Esophagus squamous epithelium (tissue), 4 donors: ENCODE measurements around the gene ATP8B3.

Source experiments
- POLR2A ChIP-seq, 4 donors: fragments of 450-650 bp; IDR thresholded peaks; one replicate each; pipeline ENCODE4 v1.6.1; 2017; ENCODE audit warnings: antibody characterized with exemption in 4 of 4, mild to moderate bottlenecking in 4 of 4, moderate library complexity in 3 of 4
- TF ChIP-seq, protein P1 (sequence below), 6 experiments: fragments of 450-650 bp in 4 of 6; fragments of 200-600 bp in 2 of 6; sonication (generic) in 2 of 6; IDR thresholded peaks; one replicate each; pipeline ENCODE4 v1.5.1; 2016 to 2019; ENCODE audit warnings: antibody characterized with exemption in 6 of 6, mild to moderate bottlenecking in 4 of 6, moderate library complexity in 4 of 6

DNA sequence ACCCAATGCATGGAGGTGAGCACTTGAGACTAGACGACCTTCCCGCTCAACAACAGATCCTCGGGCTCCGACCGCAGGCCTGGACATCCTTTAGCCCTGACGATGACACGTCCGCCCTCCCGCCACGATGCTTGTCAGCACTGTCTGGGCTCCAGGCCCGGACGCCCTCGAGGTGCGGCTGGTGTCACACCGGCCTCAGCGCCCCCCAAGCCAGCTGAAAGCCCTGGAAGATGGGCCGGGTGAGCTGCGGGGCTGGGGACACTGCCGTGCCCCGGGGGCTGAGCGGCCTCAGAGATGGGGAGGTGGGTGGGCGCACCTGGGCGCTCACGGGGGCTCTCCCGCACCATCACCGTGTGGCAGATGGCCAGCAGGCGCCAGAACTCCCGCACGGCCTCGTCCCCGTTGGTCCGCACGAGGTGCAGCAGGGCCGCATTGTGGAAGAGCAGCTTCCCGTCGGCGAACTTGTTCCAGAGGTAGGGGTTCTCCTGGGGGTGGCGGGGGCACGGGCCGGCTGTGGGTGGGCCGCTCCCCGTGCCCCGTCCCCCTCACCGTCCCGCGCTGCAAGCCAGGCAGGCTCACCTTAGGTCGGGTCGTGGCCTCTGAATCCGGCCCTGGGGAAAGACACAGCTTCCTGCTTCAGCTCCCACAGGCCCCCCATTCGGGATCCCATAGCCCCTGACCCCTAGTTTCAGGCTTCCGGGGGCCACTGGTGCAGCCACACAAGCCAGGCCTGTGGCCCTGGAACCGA is 15.5 kb downstream of the ATP8B3 start:
- TF ChIP-seq, protein P1, sequence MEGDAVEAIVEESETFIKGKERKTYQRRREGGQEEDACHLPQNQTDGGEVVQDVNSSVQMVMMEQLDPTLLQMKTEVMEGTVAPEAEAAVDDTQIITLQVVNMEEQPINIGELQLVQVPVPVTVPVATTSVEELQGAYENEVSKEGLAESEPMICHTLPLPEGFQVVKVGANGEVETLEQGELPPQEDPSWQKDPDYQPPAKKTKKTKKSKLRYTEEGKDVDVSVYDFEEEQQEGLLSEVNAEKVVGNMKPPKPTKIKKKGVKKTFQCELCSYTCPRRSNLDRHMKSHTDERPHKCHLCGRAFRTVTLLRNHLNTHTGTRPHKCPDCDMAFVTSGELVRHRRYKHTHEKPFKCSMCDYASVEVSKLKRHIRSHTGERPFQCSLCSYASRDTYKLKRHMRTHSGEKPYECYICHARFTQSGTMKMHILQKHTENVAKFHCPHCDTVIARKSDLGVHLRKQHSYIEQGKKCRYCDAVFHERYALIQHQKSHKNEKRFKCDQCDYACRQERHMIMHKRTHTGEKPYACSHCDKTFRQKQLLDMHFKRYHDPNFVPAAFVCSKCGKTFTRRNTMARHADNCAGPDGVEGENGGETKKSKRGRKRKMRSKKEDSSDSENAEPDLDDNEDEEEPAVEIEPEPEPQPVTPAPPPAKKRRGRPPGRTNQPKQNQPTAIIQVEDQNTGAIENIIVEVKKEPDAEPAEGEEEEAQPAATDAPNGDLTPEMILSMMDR (IDR thresholded peaks at IDR 0.05) = no peak
- TF ChIP-seq POLR2A (IDR thresholded peaks at IDR 0.05) = no peak
